ENCODE results near the gene RPS21.
"Not testable (repeated sequence)": the region's sequence is repeated elsewhere in the genome, so short reads cannot be mapped to it uniquely, and the experiment has no call there.

The RPS21 gene

DNA sequence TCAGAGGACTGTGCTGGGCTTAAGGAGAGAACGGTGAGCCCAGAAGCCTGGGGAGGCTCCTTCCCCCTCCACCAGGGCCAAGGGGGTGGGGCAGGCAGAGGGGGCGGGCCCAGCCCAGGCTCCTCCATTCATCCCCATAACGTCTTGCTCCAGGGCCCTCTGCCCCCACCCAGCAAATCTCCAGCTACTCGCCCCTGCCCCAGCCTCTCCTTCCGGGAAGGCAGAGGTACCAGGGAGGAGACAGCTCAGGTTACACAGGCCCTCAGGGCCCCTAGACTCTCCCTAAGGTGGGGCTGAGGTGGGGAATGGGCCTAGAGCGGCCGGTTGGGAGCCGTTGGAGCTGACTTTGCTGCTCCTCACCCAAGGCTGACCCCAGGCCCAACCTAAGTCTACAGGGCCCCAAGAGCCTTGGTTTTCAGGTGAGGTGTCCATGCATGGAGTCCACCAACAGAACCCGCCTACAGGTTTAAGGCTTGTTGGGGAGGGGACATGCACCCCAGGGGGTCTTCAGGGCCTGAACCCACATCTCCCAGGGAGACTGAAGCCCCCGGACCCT, 21.0 kb upstream of the RPS21 start:
- DNase-seq (ENCODE audit: low read depth in 2 of 2) = no peak

DNA sequence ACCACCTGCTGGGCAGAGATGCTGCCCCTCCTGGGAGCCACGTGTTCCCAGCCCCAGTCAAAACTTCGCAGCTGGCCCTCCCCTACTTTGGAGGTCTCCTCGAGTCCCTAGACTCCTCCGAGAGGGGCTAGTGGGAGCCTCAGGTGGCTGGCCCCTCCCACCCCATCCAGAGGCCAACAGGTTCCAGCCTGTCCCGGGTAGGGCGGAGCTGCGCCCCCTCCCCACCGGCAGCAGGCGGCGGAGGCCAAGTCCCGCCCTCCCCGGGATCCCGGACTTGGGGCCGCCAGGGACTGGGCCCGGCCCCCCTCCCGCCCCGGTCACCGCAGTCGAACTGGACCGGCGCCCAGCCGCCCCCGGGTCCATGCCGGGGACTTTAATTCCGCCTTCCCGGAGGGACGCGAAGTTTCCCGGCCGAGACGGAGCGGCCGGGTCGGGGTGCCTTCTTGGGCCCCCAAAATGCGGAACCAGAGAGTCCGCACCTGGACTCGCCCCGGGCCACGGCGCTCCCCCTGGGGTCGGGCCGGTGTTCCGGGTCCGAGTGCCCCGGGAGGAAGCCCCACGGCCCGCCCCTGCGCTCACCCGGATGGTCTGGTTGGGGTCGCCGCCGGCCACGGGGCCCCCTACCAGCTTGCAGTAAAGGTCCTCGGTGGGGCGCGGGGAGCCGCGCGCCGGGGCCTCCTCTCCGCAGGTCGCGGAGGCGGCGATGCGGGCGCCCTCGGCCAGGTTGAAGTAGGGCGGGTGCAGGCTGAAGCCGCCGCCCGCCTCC, 20.4 kb upstream of the RPS21 start:
- DNase-seq (ENCODE audit: low read depth in 2 of 2) = no peak

DNA sequence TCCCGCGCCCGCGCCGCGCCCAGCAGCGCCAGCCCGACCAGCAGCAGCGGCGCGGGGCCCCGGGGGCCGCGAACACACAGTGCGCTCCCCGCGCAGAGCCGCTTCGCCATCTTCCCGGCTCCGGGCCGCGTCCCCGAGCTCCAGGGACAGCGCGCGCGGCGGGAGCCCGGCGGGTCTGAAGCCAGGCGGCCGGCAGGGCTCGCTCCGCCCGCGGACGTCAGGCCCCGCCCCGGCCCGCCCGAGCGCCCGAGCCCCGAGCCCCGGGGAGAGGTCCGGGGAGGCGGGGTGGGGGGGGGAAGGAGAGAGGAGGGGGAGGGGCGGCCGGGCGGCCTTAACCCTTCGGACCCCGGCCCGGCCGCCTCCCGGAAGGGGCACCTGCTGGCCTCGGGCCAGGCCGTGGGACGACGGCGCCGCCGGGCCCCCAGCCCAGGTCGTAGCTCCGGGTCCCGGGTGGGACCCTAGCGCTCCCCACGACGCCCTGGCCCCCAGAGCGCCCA, 19.7 kb upstream of the RPS21 start, which contains the start of gene LAMA5:
TSS of gene LAMA5 (minus strand) at position 177 of the 497 bp plus-strand sequence. CDS start at position 110, 67 bp downstream.
- DNase-seq (ENCODE audit: low read depth in 2 of 2) = no peak

DNA sequence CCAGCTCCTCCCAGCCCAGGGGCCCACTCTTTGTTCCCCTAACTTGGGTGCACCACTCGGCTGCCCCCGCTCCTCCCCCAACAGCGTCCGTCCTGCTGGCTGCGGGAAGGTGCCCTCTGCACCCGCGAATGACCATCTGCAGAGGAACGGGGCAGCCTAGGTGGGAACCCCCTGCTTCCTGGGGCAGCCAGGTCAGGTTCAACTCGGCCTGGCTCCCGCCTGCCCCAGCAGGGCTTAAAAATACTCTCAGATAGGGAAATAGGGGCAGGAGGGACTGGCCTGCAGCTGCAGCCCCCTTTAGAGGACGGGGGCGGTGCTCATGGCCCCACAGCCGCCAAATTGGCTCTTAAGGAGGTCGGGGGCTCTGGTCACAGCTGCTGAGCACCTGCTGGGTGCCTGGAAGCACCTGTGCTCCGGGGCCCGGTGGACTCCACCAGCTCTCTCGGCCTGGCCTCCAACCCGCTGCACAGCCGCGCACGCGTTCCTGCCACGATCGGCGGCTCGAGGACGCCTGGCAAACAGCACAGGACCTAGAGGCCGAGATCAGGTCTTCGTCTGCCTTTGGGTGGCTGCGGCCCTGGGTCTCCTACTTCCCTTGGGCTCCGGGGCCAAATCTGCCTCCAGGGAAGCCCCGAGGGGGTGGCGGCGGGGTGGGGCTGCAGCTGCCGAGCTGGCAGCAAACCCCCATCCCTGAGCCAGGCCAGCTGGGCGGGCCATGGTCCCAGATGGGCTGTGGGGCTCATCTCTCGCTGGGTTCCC, 19.1 kb upstream of the RPS21 start:
- no peak for DNase-seq (ENCODE audit: low read depth in 2 of 2)

DNA sequence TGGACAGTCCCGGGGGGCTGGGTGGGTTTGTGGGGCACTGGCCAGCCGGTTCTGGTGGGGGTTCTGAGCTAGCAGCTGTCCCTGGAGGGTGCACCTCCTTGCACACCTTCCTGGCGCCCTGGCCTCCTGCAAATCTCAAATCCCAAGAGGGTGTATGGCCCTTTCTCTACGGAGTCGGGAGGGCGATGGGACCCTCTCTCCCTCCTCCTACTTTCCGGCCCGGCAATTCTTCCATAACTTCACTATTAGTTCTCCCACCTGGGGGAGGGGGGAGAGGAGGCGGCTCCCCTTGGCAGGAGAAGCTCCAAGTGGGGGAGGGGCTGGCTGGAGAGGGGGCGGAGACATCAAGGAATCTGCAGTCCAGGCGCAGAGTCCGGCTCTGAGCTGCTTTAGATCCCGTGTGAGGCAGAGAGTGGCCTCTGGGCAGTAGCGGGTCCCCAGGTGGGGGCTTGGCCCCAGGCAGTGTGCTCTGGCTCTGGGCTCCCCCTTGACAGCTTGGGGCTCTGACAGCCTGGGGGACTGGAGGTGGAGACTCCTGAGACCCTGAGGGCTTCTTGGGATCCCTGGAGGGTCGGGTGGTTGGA, 18.4 kb upstream of the RPS21 start:
- DNase-seq (ENCODE audit: low read depth in 2 of 2) = no peak

DNA sequence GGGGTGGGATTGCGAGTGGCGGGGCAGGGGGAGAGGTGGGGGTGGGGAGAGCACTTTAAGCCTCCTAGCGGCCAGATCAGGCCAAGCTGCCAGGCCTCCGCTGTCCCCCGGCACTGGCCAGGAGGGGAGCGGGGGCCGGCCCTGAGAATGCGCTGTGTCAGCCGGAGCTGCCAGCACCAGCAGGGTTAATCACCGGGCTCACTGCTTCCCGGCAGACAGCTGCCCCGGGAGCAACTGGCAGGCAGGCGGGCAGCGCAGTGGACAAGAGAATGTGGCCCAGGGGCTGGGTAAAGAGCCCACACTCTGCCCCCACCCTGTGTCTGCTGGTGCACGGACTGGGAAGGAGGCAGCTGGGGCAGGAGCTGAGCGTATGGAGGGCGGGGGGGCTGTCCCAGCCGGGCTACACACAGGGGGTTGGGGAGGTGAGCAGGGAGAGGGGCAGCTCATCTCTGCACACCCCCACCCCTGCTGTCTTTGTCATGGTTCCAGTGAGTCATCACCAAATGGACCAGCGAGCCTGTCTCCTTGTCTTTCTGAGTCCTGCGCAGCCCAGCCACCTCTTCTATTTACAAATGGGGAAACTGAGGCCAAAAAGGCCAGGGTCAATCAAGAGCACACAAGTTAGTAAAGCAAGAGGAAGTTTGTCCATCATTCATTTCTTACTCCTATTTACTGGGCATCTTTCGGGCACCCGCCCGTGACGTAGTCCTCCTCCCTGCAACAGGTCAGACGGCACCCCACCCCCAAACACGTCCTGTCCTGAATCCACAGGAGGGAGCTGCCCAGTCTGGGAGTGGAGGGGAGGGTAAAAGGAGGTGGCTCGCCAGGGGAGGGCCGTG, 17.7 kb upstream of the RPS21 start:
- no peak for DNase-seq (ENCODE audit: low read depth in 2 of 2)

DNA sequence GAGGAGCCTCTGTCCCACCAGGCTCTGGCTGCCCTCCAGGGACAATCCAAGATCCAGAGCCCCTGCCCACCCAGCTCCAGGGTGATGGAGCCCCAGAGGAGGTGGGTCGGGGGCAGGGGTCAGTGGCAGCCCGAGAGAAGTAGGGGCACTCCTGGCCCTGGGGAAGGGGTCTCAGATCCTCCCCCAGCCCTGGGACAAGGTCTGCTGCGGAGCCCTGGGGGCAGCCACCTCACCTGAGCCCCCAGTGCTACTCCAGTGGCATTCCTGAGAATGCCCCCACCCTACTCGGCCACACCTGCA, 17.1 kb upstream of the RPS21 start:
- DNase-seq (ENCODE audit: low read depth in 2 of 2) = no peak

DNA sequence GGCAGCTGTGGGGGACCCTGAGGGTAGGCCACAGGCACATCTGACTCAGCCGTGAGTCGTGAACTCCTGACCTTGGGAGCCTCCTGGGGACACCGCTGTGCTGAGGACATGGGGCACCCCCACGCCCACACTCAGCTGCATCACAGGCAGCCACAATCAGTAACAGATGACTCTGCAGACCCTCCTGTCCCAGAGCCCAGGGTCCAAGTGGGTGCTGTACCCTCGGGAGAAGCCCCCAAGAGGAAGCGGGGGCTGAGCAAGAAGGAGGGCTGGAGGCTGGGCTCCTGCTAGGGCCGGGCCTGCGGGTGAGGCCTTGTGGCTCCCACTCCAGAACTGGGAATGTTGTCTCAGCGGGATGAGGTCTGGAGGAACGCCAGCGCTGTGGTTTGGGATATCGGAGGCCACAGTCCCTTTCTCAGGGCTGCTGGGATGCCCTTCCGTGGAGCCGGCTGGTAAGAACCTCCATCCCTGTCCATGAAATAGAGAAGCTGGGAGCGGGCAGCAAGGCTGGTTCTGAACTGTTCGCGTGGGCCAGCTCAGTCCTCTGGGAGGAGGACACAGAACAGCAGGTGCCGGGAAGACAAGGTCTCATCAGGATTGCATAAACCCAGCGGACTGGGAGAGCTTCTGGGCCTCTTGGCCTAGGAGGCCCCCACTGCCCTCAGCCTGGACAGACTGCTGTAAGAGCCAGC, 16.6 kb upstream of the RPS21 start:
- DNase-seq (ENCODE audit: low read depth in 2 of 2) = peak in 1 of 2 donors; percentile 19

DNA sequence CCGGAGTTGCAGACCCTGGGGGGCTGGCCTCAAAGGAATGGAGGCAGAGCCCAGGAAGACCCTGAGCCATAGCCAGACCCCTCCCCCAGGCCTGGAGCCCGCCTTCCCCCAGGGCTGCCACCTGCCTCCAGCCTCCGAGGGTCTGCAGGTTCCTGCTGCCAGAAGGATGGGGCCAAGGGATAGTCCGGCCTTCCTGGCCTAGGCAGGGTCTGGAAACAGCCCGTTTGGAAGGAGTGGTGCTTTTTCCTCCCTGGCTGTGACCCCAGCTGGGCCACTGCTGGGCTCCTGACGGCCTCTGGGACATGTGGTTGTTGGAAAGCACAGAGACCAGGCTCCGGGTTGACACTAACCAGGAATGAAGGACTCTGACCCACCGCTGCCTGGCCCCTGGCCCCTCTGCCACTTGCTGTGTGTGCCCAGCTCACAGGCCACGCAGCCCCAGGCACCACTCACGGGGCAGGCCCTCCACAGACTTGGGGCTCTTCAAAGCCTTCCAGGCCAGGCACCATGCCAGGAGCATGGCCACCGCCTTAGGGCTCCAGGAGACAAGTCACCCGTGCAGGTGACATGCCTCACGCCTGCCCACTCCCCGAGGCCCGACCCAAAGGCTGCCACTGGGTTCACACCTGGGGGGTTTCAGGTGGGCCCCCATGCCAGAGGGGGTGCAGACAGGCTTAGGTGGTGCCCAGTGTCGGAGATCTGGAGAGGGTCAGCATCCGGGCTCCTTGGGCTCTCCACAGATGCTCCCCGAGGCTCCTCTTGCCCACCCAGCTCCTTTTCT, 15.9 kb upstream of the RPS21 start:
- no peak for DNase-seq (ENCODE audit: low read depth in 2 of 2)

DNA sequence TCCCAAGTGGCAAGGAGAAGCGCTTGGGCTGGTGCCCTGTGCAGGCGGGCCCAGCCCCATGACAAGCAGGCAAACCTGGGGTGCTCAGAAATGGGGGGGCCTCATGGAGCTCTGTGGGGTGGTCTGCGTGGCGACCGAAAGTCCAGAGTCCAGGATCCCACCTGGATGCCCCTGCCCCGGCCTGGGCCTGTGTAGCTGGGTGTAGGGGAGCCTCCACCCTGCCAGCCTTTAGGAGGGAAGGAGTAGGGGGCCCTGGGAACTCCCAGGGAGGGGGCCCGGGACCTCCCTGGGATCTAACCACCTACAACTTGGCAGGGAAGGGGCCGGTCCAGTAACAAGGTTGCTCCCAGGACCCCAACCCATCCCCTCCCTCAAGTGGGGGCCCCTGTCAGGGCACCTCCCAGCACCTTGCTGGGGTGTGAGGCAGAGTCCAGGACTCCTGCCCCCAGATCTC, 15.3 kb upstream of the RPS21 start:
- no peak for DNase-seq (ENCODE audit: low read depth in 2 of 2)

DNA sequence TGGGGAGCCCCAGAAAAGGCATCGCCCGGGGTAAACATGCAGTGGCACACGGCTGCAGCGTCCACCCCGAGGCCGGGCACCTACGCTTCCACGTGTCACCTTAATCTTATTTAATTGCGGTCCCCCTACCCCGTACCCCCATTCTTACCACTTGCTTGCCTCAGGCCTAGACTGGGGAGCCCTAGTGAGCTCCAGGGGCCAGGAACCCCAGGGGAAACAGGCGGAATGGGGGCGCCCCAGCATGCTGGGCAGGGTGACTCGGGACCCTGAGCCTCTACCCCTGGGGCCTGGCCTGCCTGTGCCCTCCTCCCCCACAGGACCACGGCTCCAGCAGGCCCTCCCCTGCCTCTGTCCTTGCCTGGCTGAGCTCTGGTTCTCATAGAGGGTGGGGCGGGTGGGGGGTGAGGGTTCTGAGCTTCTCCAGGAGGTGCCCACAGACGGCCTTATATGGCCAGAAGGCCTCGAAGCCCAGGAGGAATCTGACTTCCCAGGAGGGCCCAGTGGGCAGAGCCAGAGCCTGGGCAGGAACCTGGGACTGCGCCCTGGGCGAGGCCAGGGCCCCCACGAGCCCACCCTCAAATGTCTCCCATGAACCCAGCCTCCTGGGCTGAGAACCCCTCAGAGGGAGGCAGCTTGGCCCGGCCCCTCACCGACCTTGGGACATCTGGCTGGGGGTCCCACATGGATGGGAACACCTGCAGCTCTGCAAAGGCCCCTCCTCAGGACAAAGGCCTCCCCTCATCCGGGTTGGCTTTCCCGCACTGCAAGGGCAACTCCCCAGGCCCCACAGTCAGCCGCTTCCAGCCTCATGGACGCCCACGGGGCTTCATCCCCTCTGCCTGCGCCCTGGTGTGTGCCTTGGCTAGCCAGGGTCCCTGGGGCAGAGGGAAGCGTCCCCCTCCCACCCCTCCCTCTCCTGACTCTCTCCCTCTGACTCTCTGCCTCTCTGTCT, 14.6 kb upstream of the RPS21 start:
- no peak for DNase-seq (ENCODE audit: low read depth in 2 of 2)

DNA sequence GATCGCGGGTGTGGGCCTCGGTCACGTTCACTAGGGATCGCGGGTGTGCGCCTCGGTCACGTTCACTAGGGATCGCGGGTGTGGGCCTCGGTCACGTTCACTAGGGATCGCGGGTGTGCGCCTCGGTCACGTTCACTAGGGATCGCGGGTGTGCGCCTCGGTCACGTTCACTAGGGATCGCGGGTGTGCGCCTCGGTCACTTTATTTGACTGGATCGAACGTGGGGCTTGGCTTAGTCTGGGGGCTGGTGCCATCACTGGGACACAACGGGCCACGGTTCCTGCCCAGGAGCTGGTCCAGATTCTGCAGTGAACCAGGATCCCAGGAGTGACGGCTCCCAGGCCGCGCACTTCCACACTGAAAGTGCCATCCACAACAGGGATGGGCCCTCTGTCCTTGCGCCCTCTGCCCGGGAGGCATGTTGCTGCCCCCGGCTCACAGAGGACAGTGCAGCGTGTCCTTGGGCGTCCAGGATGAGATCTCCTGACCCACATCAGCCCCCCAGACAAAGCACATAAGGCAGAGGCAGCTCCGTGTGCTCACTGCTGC, 13.2 kb upstream of the RPS21 start:
- DNase-seq (ENCODE audit: low read depth in 2 of 2) = not testable (repeated sequence)

DNA sequence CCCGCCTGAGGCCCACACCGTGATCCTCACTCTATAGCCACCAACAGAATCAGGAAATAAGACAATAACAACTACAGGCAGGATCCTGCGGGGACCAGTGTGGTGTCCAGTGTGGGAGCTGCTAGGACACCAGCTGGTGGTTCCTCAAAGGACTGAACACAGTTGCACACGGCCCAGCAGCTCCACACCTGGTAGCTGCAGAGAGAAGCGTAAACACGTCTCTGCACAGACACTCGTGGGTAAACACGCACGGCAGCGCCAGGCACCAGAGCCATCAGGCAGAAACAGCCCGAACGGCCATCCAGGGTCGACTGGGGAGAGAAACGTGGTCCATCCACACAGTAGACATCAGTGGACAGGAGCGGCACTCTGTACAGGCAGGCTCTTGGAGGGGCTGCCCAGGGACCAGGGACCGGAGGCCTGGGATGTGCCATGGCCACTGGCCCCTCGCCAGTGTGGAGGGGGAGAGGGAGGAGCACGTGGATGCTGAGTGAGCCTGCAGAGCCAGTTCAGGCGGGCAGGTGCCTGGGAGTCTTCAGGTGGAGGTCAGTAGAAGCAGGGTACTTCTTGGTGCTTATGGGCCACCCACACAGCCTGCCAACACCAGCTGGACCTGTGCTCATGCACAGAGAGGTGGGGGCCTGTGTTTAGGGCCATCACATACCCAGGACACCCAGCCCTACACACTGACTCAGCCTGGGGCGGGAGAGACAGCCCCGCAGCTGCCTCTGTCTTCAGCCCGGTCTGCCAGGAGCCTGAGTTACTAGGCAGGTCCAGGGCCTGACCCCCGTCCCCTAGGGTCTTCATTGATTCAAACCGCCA, 12.4 kb upstream of the RPS21 start:
- no peak for DNase-seq (ENCODE audit: low read depth in 2 of 2)

DNA sequence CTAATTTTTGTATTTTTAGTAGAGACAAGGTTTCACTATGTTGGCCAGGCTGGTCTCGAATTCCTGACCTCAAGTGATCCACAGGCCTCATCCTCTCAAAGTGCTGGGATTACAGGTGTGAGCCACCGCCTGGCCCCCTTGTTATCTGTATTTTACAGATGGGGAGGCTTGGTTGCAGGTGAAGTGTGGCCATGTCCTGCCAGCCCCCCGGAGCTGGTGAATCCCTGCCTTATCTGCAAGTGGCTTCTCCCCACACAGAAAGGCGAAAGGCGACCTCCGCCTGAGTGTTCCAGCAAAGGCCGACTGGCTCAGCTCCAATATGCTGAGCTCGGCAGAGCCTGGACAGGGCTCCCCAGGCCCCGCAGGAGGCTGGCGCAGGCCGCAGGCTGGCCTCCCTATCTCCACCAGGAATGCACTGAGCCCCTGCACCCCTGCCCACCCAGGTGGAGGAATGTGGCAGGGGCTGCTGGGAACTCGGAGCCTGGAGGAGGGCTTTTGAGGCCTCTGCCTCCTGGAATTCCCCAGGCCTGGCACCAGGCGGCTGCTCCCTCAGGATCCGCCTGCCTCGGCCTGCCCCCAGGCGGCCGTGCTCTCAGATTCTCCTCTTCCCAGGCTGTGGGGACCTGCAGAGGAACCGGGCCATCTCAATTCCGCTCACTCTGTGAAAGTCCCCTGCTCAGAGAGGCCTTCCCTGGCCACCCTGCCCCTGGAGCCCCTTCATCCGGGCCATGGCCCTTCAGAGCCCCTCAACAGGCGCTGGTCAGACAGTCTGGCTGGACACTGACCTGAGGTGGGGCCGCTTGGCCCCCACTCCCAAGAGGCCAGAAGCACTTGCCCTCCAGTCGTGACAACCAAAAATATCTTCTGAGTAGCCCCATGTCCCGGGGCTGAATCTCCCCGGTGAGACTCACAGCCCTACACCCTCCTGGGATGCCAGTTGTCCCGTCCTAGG, 10.5 kb upstream of the RPS21 start:
- DNase-seq (ENCODE audit: low read depth in 2 of 2) = no peak

DNA sequence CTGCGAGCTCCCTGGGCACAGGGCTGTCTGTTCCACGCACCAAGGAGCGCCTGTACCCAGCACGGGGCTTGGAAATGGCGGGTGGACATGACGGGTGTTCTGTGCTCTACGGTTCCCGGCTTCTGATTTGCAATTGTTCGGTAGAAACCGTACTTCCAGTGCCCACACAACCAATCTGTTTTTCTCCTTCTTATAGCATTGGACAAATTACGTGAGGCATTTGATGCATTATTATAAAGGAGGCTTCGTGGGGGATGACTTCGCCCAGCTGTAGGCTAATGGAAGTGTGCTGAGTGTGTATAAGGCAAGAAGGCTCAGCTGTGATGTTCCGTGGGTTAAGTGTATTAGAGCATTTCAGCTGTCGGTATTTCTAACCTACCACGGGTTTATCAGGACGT, 9.8 kb upstream of the RPS21 start:
- no peak for DNase-seq (ENCODE audit: low read depth in 2 of 2)

DNA sequence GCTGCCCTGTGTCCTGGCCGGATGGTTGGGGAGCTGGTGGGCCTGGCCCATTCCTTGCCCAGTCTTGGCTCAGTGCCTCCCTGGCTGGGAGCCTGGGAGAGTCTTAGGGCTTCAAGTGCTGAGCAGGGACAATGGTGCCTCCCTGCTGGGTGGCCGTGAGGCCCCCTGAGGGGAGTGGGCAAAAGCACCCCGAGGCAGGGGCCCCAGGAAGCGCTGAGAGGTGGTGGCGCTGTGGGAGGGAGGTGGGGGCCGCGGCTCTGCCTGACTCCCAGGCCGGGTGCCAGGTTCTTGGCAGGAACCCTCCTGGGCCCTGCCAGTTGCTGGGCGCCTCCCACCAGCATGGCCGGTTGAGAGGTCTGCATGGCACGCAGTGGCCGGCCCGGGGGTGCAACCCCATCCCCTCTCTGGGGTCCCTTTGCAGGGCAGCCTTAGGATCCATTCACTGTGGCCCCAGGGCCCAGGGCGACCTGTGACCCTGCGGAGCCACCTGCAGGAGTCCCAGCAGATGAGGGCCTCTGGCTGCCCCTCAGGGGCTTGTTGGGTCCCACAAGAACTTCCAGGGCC, 9.2 kb upstream of the RPS21 start:
- no peak for DNase-seq (ENCODE audit: low read depth in 2 of 2)

Data from activated CD8-positive, alpha-beta memory T cell treated with anti-CD3 and anti-CD28 coated beads for 4 hours (primary cell).